MG63 (cell line): ENCODE results near the gene TAF5L. TPM values are rescaled to one million over a fixed set of nuclear protein-coding genes. Genes with fewer than 3 reads are reported as not detected.

Source experiments
- DNase-seq: peaks from one replicate; pipeline ENCODE4 v3.0.0-alpha.2; 2020
- H3K27me3 ChIP-seq: fragments of 250-450 bp; sonication (Bioruptor Pico); 2 replicates; pipeline ENCODE4 v1.5.1; 2020; ENCODE audit warnings: mild to moderate bottlenecking, moderate library complexity
- H3K36me3 ChIP-seq: fragments of 250-450 bp; sonication (Bioruptor Pico); 2 replicates; pipeline ENCODE4 v1.5.1; 2020; ENCODE audit warnings: mild to moderate bottlenecking, moderate library complexity
- H3K4me3 ChIP-seq: fragments of 250-450 bp; sonication (Bioruptor Pico); 2 replicates; pipeline ENCODE4 v1.5.1; 2020; ENCODE audit warnings: mild to moderate bottlenecking, moderate library complexity
- H3K9me3 ChIP-seq: fragments of 250-450 bp; sonication (Bioruptor Pico); 2 replicates; pipeline ENCODE4 v1.5.1; 2020; ENCODE audit warnings: mild to moderate bottlenecking, moderate library complexity
- total RNA-seq: library from RNA; depleted of rRNA; stranded (reverse); fragments of >200 nt; shearing (Covaris generic); gene quantifications from 2 replicates; pipeline ENCODE4 v1.2.3, GENCODE V29; 2014; ENCODE audit warnings: low replicate concordance

Gene TAF5L
- total RNA-seq, 1 experiment from 2014 or later, result 26.9 TPM

DNA sequence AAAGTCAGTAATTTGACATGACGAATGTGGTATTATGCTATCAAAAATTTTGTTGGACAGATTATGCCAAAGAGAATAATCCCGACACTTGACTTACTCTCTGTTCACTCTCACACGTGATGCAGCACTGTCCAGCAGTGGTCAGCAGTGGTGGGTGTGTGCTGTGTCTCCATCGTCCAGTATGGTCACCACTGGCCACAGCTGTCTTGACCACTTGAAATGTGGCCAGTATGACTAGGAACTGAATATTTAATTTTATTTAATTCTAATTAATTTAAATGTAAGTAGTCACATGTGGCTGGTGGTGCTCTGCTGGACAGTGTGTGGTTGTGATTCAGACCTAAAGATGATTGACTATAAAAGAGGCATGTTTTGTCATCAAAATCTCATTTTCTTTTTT, 24.1 kb upstream of the TAF5L start:
- DNase-seq, result no peak
- Histone ChIP-seq H3K27me3 (no peaks in the 10 kb centered on the region), H3K36me3 (peaks cover 76% of the 10 kb centered on the region), H3K4me3 (no peak overlapping the region), H3K9me3 (no peaks in the 10 kb centered on the region)

GRCh38 chr1:229648406-229648805, 22.5 kb upstream of the TAF5L start:
- no peaks in the 10 kb centered on the region for H3K9me3 ChIP-seq
- H3K27me3 ChIP-seq, result no peaks in the 10 kb centered on the region
- H3K4me3 ChIP-seq, result no peak overlapping the region
- peaks cover 75% of the 10 kb centered on the region for H3K36me3 ChIP-seq
- no peak for DNase-seq

DNA sequence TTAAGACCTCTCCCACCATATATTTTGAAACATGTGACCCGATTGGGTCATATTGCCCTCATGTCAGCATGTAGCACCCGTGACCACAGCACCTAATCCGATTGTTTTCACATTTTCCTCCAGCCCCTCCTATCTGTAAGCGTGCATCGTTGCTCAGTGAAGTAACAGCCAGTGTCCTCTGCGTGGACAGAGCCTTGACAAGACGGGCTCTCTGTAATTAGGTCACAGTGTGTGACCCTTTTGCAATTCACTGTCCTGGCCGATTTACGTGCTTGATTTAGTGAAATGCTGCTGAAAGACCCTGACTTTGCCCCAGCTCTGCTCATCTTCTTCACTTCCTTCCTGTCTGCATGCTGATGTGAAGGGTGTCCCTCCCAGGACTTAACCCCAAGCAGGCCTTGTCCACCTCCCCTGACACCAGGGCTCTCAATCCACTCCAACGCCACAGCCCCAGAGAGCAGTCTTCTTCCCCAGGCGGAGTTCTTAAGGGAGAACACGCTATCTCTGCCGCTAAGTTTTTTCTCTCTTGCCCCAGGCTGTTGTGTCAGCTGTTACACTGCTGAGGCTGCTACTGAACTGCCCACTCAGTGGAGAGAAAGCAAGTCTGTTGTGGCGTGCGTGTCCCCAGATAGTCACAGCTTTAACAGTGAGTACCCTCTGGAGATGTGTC, 19.5 kb upstream of the TAF5L start:
- H3K4me3 ChIP-seq, result no peak overlapping the region
- H3K9me3 ChIP-seq, result no peaks in the 10 kb centered on the region
- no peak for DNase-seq
- peaks cover 80% of the 10 kb centered on the region for H3K36me3 ChIP-seq
- no peaks in the 10 kb centered on the region for H3K27me3 ChIP-seq

- peaks cover 80% of the 10 kb centered on the region for H3K36me3 ChIP-seq
- no peaks in the 10 kb centered on the region for H3K27me3 ChIP-seq
- no peaks in the 10 kb centered on the region for H3K9me3 ChIP-seq
- no peak overlapping the region for H3K4me3 ChIP-seq
- DNase-seq, result no peak
Observed at GRCh38 chr1:229643996-229644745, 18.2 kb upstream of the TAF5L start.

- H3K27me3 ChIP-seq, result no peaks in the 10 kb centered on the region
- H3K9me3 ChIP-seq, result no peaks in the 10 kb centered on the region
- no peak overlapping the region for H3K4me3 ChIP-seq
- H3K36me3 ChIP-seq, result peaks cover 77% of the 10 kb centered on the region
- DNase-seq, result no peak
Observed at GRCh38 chr1:229642970-229643369, 17.0 kb upstream of the TAF5L start.

GRCh38 chr1:229642376-229642775, 16.5 kb upstream of the TAF5L start:
- Histone ChIP-seq H3K36me3 (peaks cover 77% of the 10 kb centered on the region), H3K9me3 (no peaks in the 10 kb centered on the region), H3K27me3 (no peaks in the 10 kb centered on the region), H3K4me3 (no peak overlapping the region)
- DNase-seq, result no peak

- peaks cover 77% of the 10 kb centered on the region for H3K36me3 ChIP-seq
- no peak for DNase-seq
- H3K9me3 ChIP-seq, result no peaks in the 10 kb centered on the region
- no peaks in the 10 kb centered on the region for H3K27me3 ChIP-seq
- H3K4me3 ChIP-seq, result no peak overlapping the region
Observed at GRCh38 chr1:229641306-229641705, 15.4 kb upstream of the TAF5L start.

GRCh38 chr1:229640455-229640854, 14.5 kb upstream of the TAF5L start:
- H3K4me3 ChIP-seq, result no peak overlapping the region
- H3K36me3 ChIP-seq, result peaks cover 79% of the 10 kb centered on the region
- no peaks in the 10 kb centered on the region for H3K9me3 ChIP-seq

DNA sequence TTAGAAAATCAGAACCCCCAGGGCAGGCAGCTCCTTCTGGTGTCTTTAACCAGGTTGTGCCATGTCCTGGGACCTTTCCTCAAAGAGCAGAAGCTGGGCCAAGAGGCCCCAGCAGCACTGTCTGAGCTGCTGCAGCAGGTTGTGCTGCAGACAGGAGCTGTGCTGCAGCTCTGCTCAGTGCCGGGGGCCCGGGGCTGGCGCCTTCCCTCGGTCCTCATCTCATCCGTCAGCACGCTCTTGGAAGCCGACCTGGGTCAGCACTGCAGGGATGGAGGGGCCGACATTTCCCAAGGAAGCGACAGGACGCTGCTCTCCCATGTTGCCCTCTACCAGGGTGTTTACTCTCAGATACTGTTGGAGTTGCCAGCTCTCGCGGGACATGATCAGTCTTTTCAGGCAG, 11.8 kb upstream of the TAF5L start:
- Histone ChIP-seq H3K36me3 (peaks cover 86% of the 10 kb centered on the region), H3K9me3 (no peaks in the 10 kb centered on the region), H3K27me3 (no peaks in the 10 kb centered on the region), H3K4me3 (no peak overlapping the region)
- no peak for DNase-seq

More at GRCh38 chr1:229640455-229640854, 14.5 kb upstream of the TAF5L start:
- H3K27me3 ChIP-seq, result no peaks in the 10 kb centered on the region
- no peak for DNase-seq

- H3K36me3 ChIP-seq, result peaks cover 80% of the 10 kb centered on the region
- DNase-seq, result no peak
Observed at GRCh38 chr1:229636042-229636441, 10.1 kb upstream of the TAF5L start.

GRCh38 chr1:229631966-229632365, 6.0 kb upstream of the TAF5L start:
- H3K36me3 ChIP-seq, result peaks cover 74% of the 10 kb centered on the region
- no peaks in the 10 kb centered on the region for H3K9me3 ChIP-seq
- H3K27me3 ChIP-seq, result no peaks in the 10 kb centered on the region
- H3K4me3 ChIP-seq, result no peak overlapping the region
- DNase-seq, result no peak

More at GRCh38 chr1:229636042-229636441, 10.1 kb upstream of the TAF5L start:
- Histone ChIP-seq H3K9me3 (no peaks in the 10 kb centered on the region), H3K27me3 (no peaks in the 10 kb centered on the region), H3K4me3 (no peak overlapping the region)

GRCh38 chr1:229631148-229631547, 5.2 kb upstream of the TAF5L start:
- Histone ChIP-seq H3K9me3 (no peaks in the 10 kb centered on the region), H3K4me3 (no peak overlapping the region), H3K27me3 (no peaks in the 10 kb centered on the region), H3K36me3 (peaks cover 66% of the 10 kb centered on the region)
- DNase-seq, result no peak

DNA sequence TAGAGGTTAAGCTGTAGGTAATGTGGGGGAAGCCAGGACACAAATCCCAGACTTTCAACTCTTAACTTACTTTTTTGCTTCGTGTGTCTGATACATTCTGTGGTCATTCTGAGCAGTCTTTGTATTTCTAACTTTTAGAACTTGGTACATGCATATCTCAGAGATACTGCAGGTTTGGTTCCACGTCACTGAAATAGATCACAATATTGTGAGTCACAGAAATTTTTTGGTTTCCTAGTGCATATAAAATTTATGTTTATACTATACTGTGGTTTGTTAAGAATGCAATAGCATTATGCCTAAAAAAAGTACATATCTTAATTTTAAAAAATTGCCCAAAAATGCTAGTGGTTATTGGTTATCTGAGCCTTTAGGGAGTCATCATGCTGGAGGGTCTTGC, 3.3 kb upstream of the TAF5L start:
- Histone ChIP-seq H3K4me3 (no peak overlapping the region), H3K36me3 (peaks cover 54% of the 10 kb centered on the region), H3K9me3 (no peaks in the 10 kb centered on the region), H3K27me3 (no peaks in the 10 kb centered on the region)
- no peak for DNase-seq

DNA sequence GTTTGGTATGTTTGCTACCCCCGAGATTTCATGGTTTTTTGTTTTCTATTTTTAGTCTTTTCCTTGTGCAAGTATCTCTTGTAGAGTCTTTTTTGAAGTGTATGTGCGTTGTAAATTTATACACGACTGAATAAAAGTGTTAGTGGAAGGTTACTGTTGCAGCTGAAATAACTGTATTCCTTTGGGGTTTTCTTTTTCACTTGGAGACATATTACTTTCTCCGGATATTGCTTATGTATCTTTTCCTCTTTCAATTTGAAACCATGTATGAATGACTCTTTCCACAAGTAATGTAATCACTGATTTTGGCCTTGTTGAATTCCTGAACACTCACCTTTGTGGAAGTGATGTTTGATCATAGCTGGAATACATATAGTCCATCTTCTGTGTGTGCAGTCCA, 1.1 kb upstream of the TAF5L start:
- Histone ChIP-seq H3K9me3 (no peaks in the 10 kb centered on the region), H3K4me3 (peak overlapping the region; percentile 96), H3K36me3 (peaks cover 43% of the 10 kb centered on the region), H3K27me3 (no peaks in the 10 kb centered on the region)
- DNase-seq, result no peak

DNA sequence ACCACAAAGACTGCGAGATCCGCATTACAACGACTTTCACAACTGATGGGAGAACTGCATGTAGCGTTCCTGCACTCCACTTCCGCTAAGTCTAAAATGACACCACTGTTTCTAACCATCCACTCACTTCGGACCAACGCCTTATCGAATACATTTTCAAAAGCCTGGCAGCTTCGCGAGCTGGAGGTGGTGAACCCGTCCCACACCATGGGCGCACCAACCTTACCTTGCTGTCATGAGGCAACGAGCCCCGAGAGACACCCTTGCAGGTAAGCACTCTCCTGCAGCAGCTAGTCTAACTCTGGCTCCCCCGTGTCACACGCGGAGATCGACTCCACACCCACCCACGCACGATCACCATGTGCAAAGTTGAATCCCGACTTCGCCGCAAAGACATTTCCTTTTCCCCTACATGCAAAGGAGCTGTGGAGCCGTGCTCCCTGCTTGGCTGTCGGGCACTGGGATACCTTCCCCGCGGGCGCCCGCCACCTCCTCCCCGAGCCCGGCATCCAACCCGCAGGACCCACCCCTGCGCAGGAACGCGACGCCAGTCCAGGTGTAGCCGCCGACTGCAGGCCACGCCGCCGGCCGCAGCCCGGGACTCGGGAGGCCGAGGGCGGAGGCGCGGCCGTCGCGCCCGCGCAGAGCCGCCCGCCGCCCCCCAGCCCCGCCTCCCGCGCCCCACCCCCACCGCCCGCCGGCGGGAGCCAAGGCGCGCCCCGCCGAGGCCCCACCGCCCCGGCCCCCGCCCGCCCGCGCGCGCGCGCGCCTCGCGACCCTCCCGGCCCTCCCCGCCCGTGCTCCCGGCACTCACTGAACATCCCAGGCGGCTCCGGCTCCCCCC, 629 bp downstream of the TAF5L start:
- peaks cover 33% of the 10 kb centered on the region for H3K36me3 ChIP-seq
- peak; percentile 53 for DNase-seq
- H3K4me3 ChIP-seq, result peak overlapping the region; percentile 96
- no peaks in the 10 kb centered on the region for H3K27me3 ChIP-seq
- no peaks in the 10 kb centered on the region for H3K9me3 ChIP-seq

DNA sequence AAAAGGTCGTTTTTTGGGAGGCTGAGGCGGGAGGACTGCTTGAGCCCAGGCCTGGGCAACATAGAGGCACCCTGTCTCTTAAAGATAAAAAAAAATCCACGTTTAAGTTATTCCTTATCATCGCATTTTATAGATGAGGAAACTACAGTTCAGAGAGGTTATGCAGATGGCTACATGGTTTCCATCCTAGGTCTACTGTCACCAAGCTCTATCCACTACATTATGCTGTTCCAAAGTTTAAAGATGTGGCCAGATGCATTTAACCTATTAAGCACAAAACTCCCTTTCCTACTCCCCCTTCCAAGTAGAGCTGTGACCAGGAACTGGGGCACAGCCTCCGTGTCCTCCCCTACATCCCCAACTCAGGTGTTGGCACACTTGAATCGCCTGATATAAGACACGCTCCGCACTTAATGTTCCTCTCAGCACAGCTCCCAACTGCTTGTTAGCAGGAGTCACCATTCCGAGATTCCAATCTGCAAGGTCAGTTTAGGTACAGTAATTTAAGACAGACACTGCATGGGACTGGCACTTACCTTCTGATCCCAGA, 1.3 kb downstream of the TAF5L start:
- peaks cover 26% of the 10 kb centered on the region for H3K36me3 ChIP-seq
- no peak for DNase-seq
- no peaks in the 10 kb centered on the region for H3K27me3 ChIP-seq
- H3K4me3 ChIP-seq, result peak overlapping the region; percentile 96
- no peaks in the 10 kb centered on the region for H3K9me3 ChIP-seq

DNA sequence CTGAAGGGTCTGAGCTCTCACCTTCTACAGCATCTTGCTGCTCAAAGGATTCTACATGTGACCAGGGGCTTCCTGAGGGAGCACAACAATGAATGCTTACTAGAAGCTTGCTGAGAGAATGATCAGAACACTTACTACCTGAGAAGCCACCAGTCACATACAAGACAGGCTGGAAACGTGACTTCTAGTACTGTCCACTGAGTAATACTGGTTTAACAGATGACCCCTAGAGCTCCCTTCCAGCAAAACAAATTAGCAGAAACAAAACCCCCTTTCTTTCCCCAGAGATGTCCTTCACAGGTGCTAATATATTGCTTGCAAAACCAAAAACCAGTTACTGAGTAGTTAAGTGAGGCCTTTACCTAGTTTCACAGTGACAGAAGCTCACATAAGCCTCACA, 2.1 kb downstream of the TAF5L start:
- no peaks in the 10 kb centered on the region for H3K9me3 ChIP-seq
- no peaks in the 10 kb centered on the region for H3K27me3 ChIP-seq
- H3K36me3 ChIP-seq, result peaks cover 19% of the 10 kb centered on the region
- DNase-seq, result no peak
- peak overlapping the region; percentile 96; the same call in 1 of the 2 replicates for H3K4me3 ChIP-seq
